ENCODE measurements around the gene DISP2.

The DISP2 gene

DNA sequence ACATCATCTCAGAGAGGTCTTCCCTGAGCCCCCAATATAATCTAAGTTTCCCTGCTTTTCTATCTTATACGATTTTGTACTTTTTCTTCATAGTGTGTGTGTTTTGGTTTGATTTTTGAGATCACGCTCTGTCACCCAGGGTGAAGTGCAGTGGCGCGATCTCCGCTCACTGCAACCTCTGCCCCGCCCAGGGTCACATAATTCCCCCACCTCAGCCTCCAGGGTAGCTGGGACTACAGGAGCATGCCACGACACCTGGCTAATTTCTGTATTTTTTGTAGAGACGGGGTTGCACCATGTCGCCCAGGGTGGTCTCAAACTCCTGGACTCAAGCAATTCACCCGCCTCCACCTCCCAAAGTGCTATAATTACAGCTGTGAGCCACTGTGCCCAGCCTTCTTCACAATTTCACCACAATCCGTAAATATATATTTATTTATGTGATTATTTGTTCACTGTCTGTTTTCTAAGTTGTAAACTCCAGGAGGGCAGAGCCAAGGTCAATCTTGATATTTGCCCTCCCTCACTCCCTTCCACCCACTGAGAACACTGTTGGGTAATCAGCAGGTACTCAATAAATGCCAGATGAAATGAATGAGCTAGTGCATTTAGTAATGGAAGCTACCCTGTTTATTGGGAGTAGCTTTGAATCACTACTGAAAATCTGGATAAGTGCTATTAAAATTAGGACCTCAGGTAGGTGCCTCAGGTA lies 24.0 kb downstream of the DISP2 start:
- Mint-ChIP-seq H3K27ac (no peak overlapping the region), H3K4me3 (peak overlapping the region in 1 of 2 donors; percentile 99)
- no peak for ATAC-seq

GRCh38 chr15:40382580-40383456 lies 24.8 kb downstream of the DISP2 start, which contains the start of gene KNSTRN:
Gene KNSTRN, plus strand, starts transcription at chr15:40382721. Its CDS starts 115 bp downstream, at chr15:40382836.
- H3K4me3 Mint-ChIP-seq: peak within 1 kb of the TSS; percentile 99
- H3K27me3 Mint-ChIP-seq: no peaks in the 10 kb centered on the region
- ATAC-seq: peak; percentile 100
- peak within 1 kb of the TSS; percentile 97 to 98 for H3K27ac Mint-ChIP-seq
- H3K9me3 Mint-ChIP-seq: no peaks in the 10 kb centered on the region
- peaks cover 33% of the 10 kb centered on the region for H3K4me1 Mint-ChIP-seq
- DNase-seq: peak; percentile 89 to 93

More for the DNA sequence above, 24.0 kb downstream of the DISP2 start:
- Mint-ChIP-seq H3K27me3 (no peaks in the 10 kb centered on the region), H3K9me3 (no peaks in the 10 kb centered on the region), H3K4me1 (peaks cover 37% of the 10 kb centered on the region)
- DNase-seq: no peak

DNA sequence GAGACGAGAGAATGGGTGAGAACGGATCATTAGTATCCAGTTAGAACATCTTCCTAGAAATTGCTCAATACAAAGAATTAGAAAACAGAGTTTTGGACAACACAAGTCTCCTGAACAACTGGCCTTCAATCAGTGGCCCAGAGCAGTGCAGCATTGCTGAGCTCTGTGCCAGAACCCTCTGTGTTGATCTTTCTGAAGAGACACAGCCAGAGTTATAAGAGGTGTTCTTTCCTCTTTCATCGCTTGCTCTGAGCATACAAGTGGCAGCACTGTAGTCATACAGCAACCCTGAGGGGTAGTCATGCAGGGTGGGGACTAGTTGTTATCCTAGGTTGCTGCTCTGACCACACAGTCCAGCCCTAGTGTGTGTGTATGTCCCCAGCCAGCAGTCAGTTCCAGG lies 28.5 kb downstream of the DISP2 start:
- no peak for ATAC-seq
- Mint-ChIP-seq H3K4me1 (peaks cover 33% of the 10 kb centered on the region), H3K9me3 (no peaks in the 10 kb centered on the region), H3K27me3 (no peaks in the 10 kb centered on the region), H3K4me3 (no peak overlapping the region), H3K27ac (no peak overlapping the region)
- no peak for DNase-seq

DNA sequence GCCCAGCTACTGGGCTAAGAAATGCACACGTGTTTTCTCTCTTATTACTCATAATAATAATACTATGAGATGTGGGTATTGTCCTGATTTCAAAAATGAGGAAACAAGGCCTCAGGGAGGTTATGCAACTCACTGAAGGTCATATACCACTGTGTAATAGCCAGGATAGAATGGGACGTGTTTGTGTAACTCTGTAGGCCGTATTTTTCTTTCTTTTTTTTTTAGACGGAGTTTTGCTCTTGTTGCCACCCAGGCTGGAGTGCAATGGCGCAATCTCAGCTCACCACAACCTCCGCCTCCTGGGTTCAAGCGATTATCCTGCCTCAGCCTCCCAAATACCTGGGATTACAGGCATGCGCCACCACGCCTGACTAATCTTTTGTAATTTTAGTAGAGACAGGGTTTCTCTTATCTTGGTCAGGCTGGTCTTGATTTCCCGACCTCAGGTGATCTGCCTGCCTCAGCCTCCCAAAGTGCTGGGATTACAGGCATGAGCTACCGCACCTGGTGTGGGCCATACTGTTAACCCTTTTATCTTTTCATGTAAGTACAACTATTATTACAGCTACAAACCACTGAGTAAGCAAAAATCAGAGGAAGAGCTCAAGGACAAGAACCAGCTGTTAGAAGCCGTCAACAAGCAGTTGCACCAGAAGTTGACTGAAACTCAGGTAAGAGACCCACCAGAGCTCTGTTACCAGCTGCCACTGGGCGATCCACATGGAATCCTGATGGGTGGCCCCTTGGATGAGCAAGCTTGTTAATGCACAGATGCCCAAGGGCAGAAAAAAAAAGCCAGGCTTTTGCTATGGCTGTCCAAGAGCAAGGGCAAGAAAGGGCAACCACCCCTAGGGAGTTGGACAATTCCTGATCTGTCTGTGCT lies 31.2 kb downstream of the DISP2 start:
- no peak overlapping the region for H3K4me3 Mint-ChIP-seq
- ATAC-seq: no peak
- DNase-seq: no peak
- no peaks in the 10 kb centered on the region for H3K9me3 Mint-ChIP-seq
- H3K27me3 Mint-ChIP-seq: no peaks in the 10 kb centered on the region
- no peak overlapping the region for H3K27ac Mint-ChIP-seq
- peaks cover 13% of the 10 kb centered on the region for H3K4me1 Mint-ChIP-seq

DNA sequence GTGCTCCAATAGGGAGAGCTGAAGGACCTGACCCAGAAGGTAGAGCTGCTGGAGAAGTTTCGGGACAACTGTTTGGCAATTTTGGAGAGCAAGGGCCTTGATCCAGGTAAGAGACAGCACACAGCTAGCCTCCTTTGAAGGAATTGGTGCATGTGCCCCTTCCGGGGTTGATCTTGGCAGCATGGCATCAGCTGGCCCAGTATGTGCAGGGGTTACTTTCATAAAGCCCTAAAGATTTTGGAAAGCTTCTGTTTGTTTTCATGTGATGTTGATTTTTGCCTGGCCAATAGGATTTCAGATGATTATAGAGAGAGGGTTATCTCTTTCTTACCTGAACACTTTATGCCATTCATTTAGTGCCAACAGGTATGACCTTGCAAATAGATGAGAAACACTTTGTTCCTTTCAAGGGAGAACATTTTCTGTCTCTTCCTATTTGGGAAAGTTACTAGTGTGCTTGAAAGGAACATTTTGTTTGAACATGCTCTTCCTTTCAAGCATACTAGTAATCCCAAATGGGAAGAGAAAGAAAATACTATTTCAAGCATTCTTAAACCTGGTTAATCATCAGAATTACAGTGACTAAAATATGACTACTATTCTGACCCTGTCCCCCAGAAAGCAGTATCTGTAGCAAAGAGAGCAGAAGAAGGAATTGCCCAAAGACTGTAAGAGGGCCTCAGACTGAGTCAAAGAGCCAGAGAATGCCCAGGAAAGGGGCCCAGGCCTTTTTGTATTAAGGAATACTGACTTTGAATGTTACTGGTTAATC lies 32.0 kb downstream of the DISP2 start:
- ATAC-seq: no peak

DNA sequence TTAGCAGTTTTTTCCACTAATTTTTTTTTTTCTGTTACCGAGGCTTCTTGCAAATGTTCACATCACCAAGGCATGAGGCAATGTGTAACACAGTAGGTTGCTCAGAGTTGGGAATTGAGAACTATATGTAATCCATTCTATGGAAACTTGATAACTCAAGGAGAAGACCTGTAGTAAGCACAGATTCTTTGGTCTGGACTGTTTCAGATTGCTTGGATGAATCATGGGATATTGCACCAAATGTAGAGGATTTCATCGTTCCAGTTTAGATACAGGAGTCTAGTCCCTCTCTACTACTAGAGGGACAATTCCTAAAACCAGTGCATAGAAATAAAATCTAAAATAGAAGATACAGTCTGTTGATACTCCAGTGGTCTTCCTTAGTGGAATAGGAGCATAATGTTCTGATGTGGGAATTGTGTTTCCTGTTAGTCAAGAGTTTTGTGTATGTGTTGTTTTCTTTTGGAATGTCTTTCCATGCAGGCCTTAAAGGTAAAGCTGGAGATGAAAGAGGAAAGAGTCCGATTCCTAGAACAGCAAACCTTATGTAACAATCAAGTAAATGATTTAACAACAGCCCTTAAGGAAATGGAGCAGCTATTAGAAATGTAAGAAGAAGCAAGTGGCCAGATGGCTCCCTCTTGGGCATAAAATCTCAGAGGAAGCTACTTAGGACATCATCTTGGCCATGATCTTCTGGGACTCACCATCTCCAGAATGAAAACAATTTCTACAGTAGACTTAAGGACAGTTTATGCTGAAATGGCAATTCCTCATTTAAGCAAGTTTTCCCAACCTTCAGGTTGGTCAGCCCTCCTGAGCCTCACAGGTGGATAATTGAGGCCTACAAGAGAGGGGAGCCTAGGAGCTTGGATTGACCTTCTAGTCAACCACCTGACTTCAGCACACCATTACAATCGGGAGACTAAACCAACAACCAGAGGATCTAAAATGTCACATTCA lies 35.2 kb downstream of the DISP2 start:
- Mint-ChIP-seq H3K9me3 (no peaks in the 10 kb centered on the region), H3K27ac (peak overlapping the region in 1 of 2 donors; percentile 81), H3K4me3 (no peak overlapping the region), H3K4me1 (peaks cover 9% of the 10 kb centered on the region), H3K27me3 (no peaks in the 10 kb centered on the region)
- DNase-seq: no peak
- ATAC-seq: no peak

More for the DNA sequence above, 32.0 kb downstream of the DISP2 start:
- Mint-ChIP-seq H3K4me3 (no peak overlapping the region), H3K27ac (no peak overlapping the region), H3K4me1 (peaks cover 5% of the 10 kb centered on the region), H3K9me3 (no peaks in the 10 kb centered on the region), H3K27me3 (no peaks in the 10 kb centered on the region)
- DNase-seq: no peak

GRCh38 chr15:40397688-40398412 lies 39.8 kb downstream of the DISP2 start:
- ATAC-seq (no peak), DNase-seq (no peak)
- Mint-ChIP-seq H3K4me1 (peaks cover 19% of the 10 kb centered on the region), H3K4me3 (peak overlapping the region; percentile 40 to 66), H3K27ac (no peak overlapping the region), H3K27me3 (no peaks in the 10 kb centered on the region), H3K9me3 (no peaks in the 10 kb centered on the region)

- H3K4me1 Mint-ChIP-seq: peaks cover 22% of the 10 kb centered on the region
- peak overlapping the region; percentile 40 to 66 for H3K4me3 Mint-ChIP-seq
- no peaks in the 10 kb centered on the region for H3K27me3 Mint-ChIP-seq
- DNase-seq: peak in 1 of 2 donors; percentile 42
- H3K27ac Mint-ChIP-seq: peak overlapping the region in 1 of 2 donors; percentile 35
- ATAC-seq: peak; percentile 100
- no peaks in the 10 kb centered on the region for H3K9me3 Mint-ChIP-seq
Measured at GRCh38 chr15:40398413-40398873, 40.4 kb downstream of the DISP2 start.

DNA sequence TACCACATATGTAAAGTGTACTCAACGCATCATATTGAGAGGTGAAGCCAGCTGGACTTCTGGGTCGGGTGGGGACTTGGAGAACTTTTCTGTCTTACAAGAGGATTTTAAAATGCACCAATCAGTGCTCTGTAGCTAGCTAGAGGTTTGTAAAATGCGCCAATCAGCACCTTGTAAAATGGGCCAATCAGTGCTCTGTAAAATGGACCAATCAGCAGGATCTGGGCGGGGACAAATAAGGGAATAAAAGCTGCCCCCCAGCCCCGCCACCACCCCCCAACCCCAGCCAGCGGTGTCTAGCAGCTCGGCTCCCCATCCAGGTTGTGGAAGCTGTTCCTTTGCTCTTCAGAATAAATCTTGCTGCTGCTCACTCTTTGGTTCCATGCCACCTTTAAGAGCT lies 41.4 kb downstream of the DISP2 start:
- peaks cover 27% of the 10 kb centered on the region for H3K4me1 Mint-ChIP-seq
- no peak overlapping the region for H3K4me3 Mint-ChIP-seq
- no peak overlapping the region for H3K27ac Mint-ChIP-seq
- H3K9me3 Mint-ChIP-seq: no peaks in the 10 kb centered on the region
- DNase-seq (no peak), ATAC-seq (no peak)
- H3K27me3 Mint-ChIP-seq: no peaks in the 10 kb centered on the region

- ATAC-seq (peak; percentile 97), DNase-seq (peak; percentile 93)
- peaks cover 68% of the 10 kb centered on the region for H3K4me1 Mint-ChIP-seq
- H3K27me3 Mint-ChIP-seq: no peaks in the 10 kb centered on the region
- peak within 1 kb of the TSS; percentile 89 to 92 for H3K4me3 Mint-ChIP-seq
- H3K27ac Mint-ChIP-seq: peak within 1 kb of the TSS; percentile 95 to 97
- H3K9me3 Mint-ChIP-seq: no peaks in the 10 kb centered on the region
Measured at GRCh38 chr15:40405501-40406381, 47.7 kb downstream of the DISP2 start, which contains the start of gene IVD. Gene IVD, plus strand, starts transcription at chr15:40405795. Its CDS starts 33 bp downstream, at chr15:40405828.

- H3K4me1 Mint-ChIP-seq: peaks cover 72% of the 10 kb centered on the region
- no peaks in the 10 kb centered on the region for H3K9me3 Mint-ChIP-seq
- no peak for DNase-seq
- H3K27me3 Mint-ChIP-seq: no peaks in the 10 kb centered on the region
- peak overlapping the region; percentile 89 to 92 for H3K4me3 Mint-ChIP-seq
- no peak for ATAC-seq
- peak overlapping the region; percentile 44 to 54 for H3K27ac Mint-ChIP-seq
Measured at GRCh38 chr15:40407330-40407990, 49.4 kb downstream of the DISP2 start.

GRCh38 chr15:40409366-40409765 lies 51.3 kb downstream of the DISP2 start:
- no peaks in the 10 kb centered on the region for H3K9me3 Mint-ChIP-seq
- peak overlapping the region in 1 of 2 donors; percentile 76 for H3K27ac Mint-ChIP-seq
- DNase-seq (no peak), ATAC-seq (no peak)
- peak overlapping the region; percentile 6 to 13 for H3K4me3 Mint-ChIP-seq
- H3K4me1 Mint-ChIP-seq: peaks cover 65% of the 10 kb centered on the region
- H3K27me3 Mint-ChIP-seq: no peaks in the 10 kb centered on the region
